Liver (tissue), 9 donors: ENCODE data around the gene PLAAT4. TPM values are rescaled to one million over a fixed set of nuclear protein-coding genes. Genes with fewer than 3 reads are reported as not detected.

Experiments used
- DNase-seq: peaks from one replicate; pipeline ENCODE4 v3.0.0-alpha.2; 2017; ENCODE audit warnings: low spot score
- H3K27ac ChIP-seq, 2 donors: one replicate each; pipeline ENCODE4 v1.7.0; 2013; ENCODE audit warnings: inconsistent platforms in 2 of 2, low read length in 2 of 2, control low read depth in 1 of 2, low read depth in 1 of 2, mild to moderate bottlenecking in 1 of 2
- H3K27me3 ChIP-seq, 4 donors: one replicate each; pipeline versions ENCODE4 v1.6.1 to v1.7.0; 2013; ENCODE audit warnings: low read length in 3 of 4, inconsistent platforms in 1 of 4, mild to moderate bottlenecking in 1 of 4, moderate library complexity in 1 of 4; ENCODE audit not compliant: control insufficient read depth in 4 of 4, insufficient read depth in 4 of 4
- H3K36me3 ChIP-seq, 4 donors: one replicate each; pipeline versions ENCODE4 v1.6.1 to v1.7.0; 2013; ENCODE audit warnings: low read length in 3 of 4, mild to moderate bottlenecking in 3 of 4, low read depth in 1 of 4, moderate library complexity in 1 of 4; ENCODE audit not compliant: control insufficient read depth in 4 of 4, insufficient read depth in 3 of 4
- H3K4me1 ChIP-seq, 4 donors: one replicate each; pipeline versions ENCODE4 v1.6.1 to v1.7.0; 2013; ENCODE audit warnings: low read length in 3 of 4, mild to moderate bottlenecking in 3 of 4, moderate library complexity in 1 of 4; ENCODE audit not compliant: control insufficient read depth in 4 of 4, insufficient read depth in 4 of 4
- H3K4me3 ChIP-seq, 3 donors: one replicate each; pipeline versions ENCODE4 v1.6.1 to v1.7.0; 2013; ENCODE audit warnings: low read length in 3 of 3, control low read depth in 1 of 3, low read depth in 1 of 3, mild to moderate bottlenecking in 1 of 3
- H3K9ac ChIP-seq, 2 donors: one replicate each; pipeline ENCODE4 v1.7.0; 2013; ENCODE audit warnings: low read length in 2 of 2, mild to moderate bottlenecking in 2 of 2, moderate library complexity in 2 of 2, control low read depth in 1 of 2, low read depth in 1 of 2
- H3K9me3 ChIP-seq, 4 donors: one replicate each; pipeline versions ENCODE4 v1.6.1 to v1.7.0; 2013; ENCODE audit warnings: low read length in 3 of 4; ENCODE audit not compliant: control insufficient read depth in 4 of 4
- CTCF ChIP-seq: fragments of 150-350 bp; IDR thresholded peaks from 2 replicates; pipeline ENCODE4 v1.5.1; 2017; ENCODE audit warnings: improper control_type of control experiment, low read depth, low read length; ENCODE audit not compliant: missing input control
- FOXA1 ChIP-seq: IDR thresholded peaks from 2 replicates; pipeline ENCODE4 v1.6.1; 2016; ENCODE audit warnings: antibody characterized with exemption
- FOXA2 ChIP-seq: IDR thresholded peaks from 2 replicates; pipeline ENCODE4 v1.6.1; 2016; ENCODE audit warnings: antibody characterized with exemption
- GABPA ChIP-seq, 2 donors: IDR thresholded peaks in 1 of 2; conservative IDR thresholded peaks in 1 of 2; 2 replicates each; pipeline ENCODE4 v1.6.1; 2016; ENCODE audit warnings: antibody characterized with exemption in 2 of 2, mild to moderate bottlenecking in 1 of 2, moderate library complexity in 1 of 2
- HNF4A ChIP-seq, 2 donors: conservative IDR thresholded peaks; 2 replicates each; pipeline ENCODE4 v1.6.1; 2016; ENCODE audit warnings: antibody characterized with exemption in 2 of 2, mild to moderate bottlenecking in 2 of 2
- HNF4G ChIP-seq: IDR thresholded peaks from 2 replicates; pipeline ENCODE4 v1.6.1; 2016; ENCODE audit warnings: antibody characterized with exemption
- JUND ChIP-seq, 2 donors: IDR thresholded peaks; 2 replicates each; pipeline ENCODE4 v1.6.1; 2016; ENCODE audit warnings: antibody characterized with exemption in 2 of 2
- NR2F2 ChIP-seq: IDR thresholded peaks from 2 replicates; pipeline ENCODE4 v1.6.1; 2016; ENCODE audit warnings: antibody characterized with exemption
- REST ChIP-seq: IDR thresholded peaks from 2 replicates; pipeline ENCODE4 v1.6.1; 2016; ENCODE audit warnings: antibody characterized with exemption, mild to moderate bottlenecking
- RXRA ChIP-seq, 2 donors: IDR thresholded peaks; 2 replicates each; pipeline ENCODE4 v1.6.1; 2017 to 2018; ENCODE audit warnings: antibody characterized with exemption in 2 of 2, mild to moderate bottlenecking in 1 of 2
- SP1 ChIP-seq: IDR thresholded peaks from 2 replicates; pipeline ENCODE4 v1.6.1; 2018; ENCODE audit warnings: antibody characterized with exemption, mild to moderate bottlenecking
- TAF1 ChIP-seq: conservative IDR thresholded peaks from 2 replicates; pipeline ENCODE4 v1.6.1; 2016; ENCODE audit warnings: antibody characterized with exemption, mild to moderate bottlenecking
- YY1 ChIP-seq: IDR thresholded peaks from 2 replicates; pipeline ENCODE4 v1.6.1; 2016; ENCODE audit warnings: antibody characterized with exemption, mild to moderate bottlenecking
- ZBTB33 ChIP-seq: IDR thresholded peaks from 2 replicates; pipeline ENCODE4 v1.6.1; 2016; ENCODE audit warnings: antibody characterized with exemption
- WGBS: extraction: QIAGEN DNeasy Blood & Tissue Kit; methylation state at CpG from one replicate; pipeline ENCODE4 v1.1.7; 2013; 5-methylcytosine and 5-hydroxymethylcytosine counted together
- polyA plus RNA-seq, 2 donors: library from polyadenylated mRNA; stranded (reverse) in 1 of 2; unstranded in 1 of 2; fragments of 200-250 nt in 1 of 2; fragments of >200 nt in 1 of 2; fragmentation: Nextera tagmentation in 1 of 2; extraction: Ambion mirVana in 1 of 2; gene quantifications; one replicate each; pipeline versions ENCODE4 v1.2.1 to v1.2.3, GENCODE V29; 2013 to 2015
- total RNA-seq, 2 donors: library from RNA; depleted of rRNA; stranded (reverse); fragments of >200 nt; gene quantifications; one replicate each; pipeline ENCODE4 v1.2.3, GENCODE V29; 2014
- donor health status: healthy.
- donor health status: healthy.
- donor health status: healthy.
- donor health status: healthy.
- donor health status: healthy.

The PLAAT4 gene
- total and polyA plus RNA-seq, 4 donors, result 4.4 to 86.4 (median 44.8) TPM

GRCh38 chr11:63551091-63551888 is 14.7 kb downstream of the PLAAT4 start:
- Histone ChIP-seq H3K27me3 (no peaks in the 10 kb centered on the region), H3K9ac (no peak overlapping the region), H3K27ac (no peak overlapping the region), H3K4me3 (no peak overlapping the region), H3K36me3 (peaks cover 0 to 10% (median 9%) of the 10 kb centered on the region in 4 donors), H3K9me3 (no peaks in the 10 kb centered on the region), H3K4me1 (no peaks in the 10 kb centered on the region)
- WGBS, result 86% methylated on average over 27 of the region's 27 CpGs
- TF ChIP-seq YY1 (no peak), RXRA (IDR thresholded peaks at IDR 0.05) (peak in 1 of 2 donors; percentile 8), NR2F2 (peak; percentile 61)
- DNase-seq, result no peak

- WGBS, result 89% methylated on average over 6 of the region's 6 CpGs
- H3K9me3 ChIP-seq, result no peaks in the 10 kb centered on the region
- H3K36me3 ChIP-seq, result peaks cover 0 to 4% (median 4%) of the 10 kb centered on the region in 4 donors
- DNase-seq, result no peak
- no peak overlapping the region for H3K4me3 ChIP-seq
- no peak overlapping the region for H3K27ac ChIP-seq
- H3K27me3 ChIP-seq, result no peaks in the 10 kb centered on the region
- H3K4me1 ChIP-seq, result no peaks in the 10 kb centered on the region
- H3K9ac ChIP-seq, result no peak overlapping the region
- TF ChIP-seq FOXA2, result no peak
- TF ChIP-seq ZBTB33, result no peak
- TF ChIP-seq TAF1, result no peak
- no peak for TF ChIP-seq HNF4A (conservative IDR thresholded peaks at IDR 0.05)
- no peak for TF ChIP-seq SP1
- no peak for TF ChIP-seq RXRA (IDR thresholded peaks at IDR 0.05)
- TF ChIP-seq GABPA (IDR thresholded peaks at IDR 0.05 in 1 of 2, conservative IDR thresholded peaks at IDR 0.05 in 1 of 2), result no peak
- TF ChIP-seq JUND (IDR thresholded peaks at IDR 0.05), result no peak
- no peak for TF ChIP-seq FOXA1
- no peak for TF ChIP-seq CTCF
- no peak for TF ChIP-seq HNF4G
- TF ChIP-seq REST, result no peak
Observed at GRCh38 chr11:63551889-63552266, 15.3 kb downstream of the PLAAT4 start.
